HCT116 (cell line): ENCODE data around the gene MMP15.

ENCODE experiments used
- ELF1 ChIP-seq: IDR thresholded peaks from 2 replicates; pipeline ENCODE4 v1.6.1; 2012; ENCODE audit warnings: low read depth, borderline replicate concordance
- JUND ChIP-seq: IDR thresholded peaks from 2 replicates; pipeline ENCODE4 v1.6.1; 2012
- POLR2A ChIP-seq: IDR thresholded peaks from 2 replicates; pipeline ENCODE4 v1.7.0; 2011; ENCODE audit warnings: borderline replicate concordance; ENCODE audit not compliant: insufficient read depth, insufficient read length; ENCODE audit errors: extremely low read depth
- POLR2AphosphoS5 ChIP-seq: IDR thresholded peaks from 2 replicates; pipeline ENCODE4 v1.6.1; 2011; ENCODE audit warnings: mild to moderate bottlenecking, low read depth, low read length, moderate library complexity
- RAD21 ChIP-seq: IDR thresholded peaks from 2 replicates; pipeline ENCODE4 v1.6.1; 2012; ENCODE audit warnings: low read depth, mild to moderate bottlenecking
- YY1 ChIP-seq: IDR thresholded peaks from 2 replicates; pipeline ENCODE4 v1.6.1; 2011; ENCODE audit warnings: low read length, low read depth, moderate library complexity, mild to moderate bottlenecking; ENCODE audit not compliant: insufficient replicate concordance; ENCODE audit errors: extremely low read depth
- TF ChIP-seq, protein P1 (sequence below), 3 experiments: fragments of 200-600 bp in 1 of 3; sonication (generic) in 1 of 3; IDR thresholded peaks in 2 of 3; conservative IDR thresholded peaks in 1 of 3; 2 replicates each; pipeline ENCODE4 v1.5.1; 2012 to 2017; ENCODE audit warnings: low read depth in 2 of 3, low read length in 2 of 3, antibody characterized with exemption in 1 of 3, borderline replicate concordance in 1 of 3, control low read depth in 1 of 3, mild to moderate bottlenecking in 1 of 3, mixed read lengths in 1 of 3, mixed run types in 1 of 3, moderate library complexity in 1 of 3; ENCODE audit not compliant: insufficient read depth in 1 of 3
- TF ChIP-seq, protein P2 (sequence below): IDR thresholded peaks from 2 replicates; pipeline ENCODE4 v1.6.1; 2012; ENCODE audit warnings: low read depth

GRCh38 chr16:57988929-57989328 lies 36.6 kb upstream of the MMP15 start:
- TF ChIP-seq YY1 (no peak), RAD21 (no peak), ELF1 (no peak), POLR2AphosphoS5 (no peak), POLR2A (no peak), JUND (no peak)
- TF ChIP-seq, protein P1, sequence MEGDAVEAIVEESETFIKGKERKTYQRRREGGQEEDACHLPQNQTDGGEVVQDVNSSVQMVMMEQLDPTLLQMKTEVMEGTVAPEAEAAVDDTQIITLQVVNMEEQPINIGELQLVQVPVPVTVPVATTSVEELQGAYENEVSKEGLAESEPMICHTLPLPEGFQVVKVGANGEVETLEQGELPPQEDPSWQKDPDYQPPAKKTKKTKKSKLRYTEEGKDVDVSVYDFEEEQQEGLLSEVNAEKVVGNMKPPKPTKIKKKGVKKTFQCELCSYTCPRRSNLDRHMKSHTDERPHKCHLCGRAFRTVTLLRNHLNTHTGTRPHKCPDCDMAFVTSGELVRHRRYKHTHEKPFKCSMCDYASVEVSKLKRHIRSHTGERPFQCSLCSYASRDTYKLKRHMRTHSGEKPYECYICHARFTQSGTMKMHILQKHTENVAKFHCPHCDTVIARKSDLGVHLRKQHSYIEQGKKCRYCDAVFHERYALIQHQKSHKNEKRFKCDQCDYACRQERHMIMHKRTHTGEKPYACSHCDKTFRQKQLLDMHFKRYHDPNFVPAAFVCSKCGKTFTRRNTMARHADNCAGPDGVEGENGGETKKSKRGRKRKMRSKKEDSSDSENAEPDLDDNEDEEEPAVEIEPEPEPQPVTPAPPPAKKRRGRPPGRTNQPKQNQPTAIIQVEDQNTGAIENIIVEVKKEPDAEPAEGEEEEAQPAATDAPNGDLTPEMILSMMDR (IDR thresholded peaks at IDR 0.05 in 2 of 3, conservative IDR thresholded peaks at IDR 0.05 in 1 of 3; ENCODE audit: borderline replicate concordance in 1 of 3, insufficient read depth in 1 of 3, low read depth in 2 of 3, low read length in 2 of 3): no peak
- TF ChIP-seq, protein P2, sequence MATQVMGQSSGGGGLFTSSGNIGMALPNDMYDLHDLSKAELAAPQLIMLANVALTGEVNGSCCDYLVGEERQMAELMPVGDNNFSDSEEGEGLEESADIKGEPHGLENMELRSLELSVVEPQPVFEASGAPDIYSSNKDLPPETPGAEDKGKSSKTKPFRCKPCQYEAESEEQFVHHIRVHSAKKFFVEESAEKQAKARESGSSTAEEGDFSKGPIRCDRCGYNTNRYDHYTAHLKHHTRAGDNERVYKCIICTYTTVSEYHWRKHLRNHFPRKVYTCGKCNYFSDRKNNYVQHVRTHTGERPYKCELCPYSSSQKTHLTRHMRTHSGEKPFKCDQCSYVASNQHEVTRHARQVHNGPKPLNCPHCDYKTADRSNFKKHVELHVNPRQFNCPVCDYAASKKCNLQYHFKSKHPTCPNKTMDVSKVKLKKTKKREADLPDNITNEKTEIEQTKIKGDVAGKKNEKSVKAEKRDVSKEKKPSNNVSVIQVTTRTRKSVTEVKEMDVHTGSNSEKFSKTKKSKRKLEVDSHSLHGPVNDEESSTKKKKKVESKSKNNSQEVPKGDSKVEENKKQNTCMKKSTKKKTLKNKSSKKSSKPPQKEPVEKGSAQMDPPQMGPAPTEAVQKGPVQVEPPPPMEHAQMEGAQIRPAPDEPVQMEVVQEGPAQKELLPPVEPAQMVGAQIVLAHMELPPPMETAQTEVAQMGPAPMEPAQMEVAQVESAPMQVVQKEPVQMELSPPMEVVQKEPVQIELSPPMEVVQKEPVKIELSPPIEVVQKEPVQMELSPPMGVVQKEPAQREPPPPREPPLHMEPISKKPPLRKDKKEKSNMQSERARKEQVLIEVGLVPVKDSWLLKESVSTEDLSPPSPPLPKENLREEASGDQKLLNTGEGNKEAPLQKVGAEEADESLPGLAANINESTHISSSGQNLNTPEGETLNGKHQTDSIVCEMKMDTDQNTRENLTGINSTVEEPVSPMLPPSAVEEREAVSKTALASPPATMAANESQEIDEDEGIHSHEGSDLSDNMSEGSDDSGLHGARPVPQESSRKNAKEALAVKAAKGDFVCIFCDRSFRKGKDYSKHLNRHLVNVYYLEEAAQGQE: no peak
